ENCODE results near the gene ZNF384.
A peak's percentile ranks its signal among the peaks of the same experiment; 100 is the strongest.

Gene ZNF384

GRCh38 chr12:6691473-6691872, 2.3 kb upstream of the ZNF384 start:
- TF ChIP-seq CTCF (IDR thresholded peaks at IDR 0.05; ENCODE audit: insufficient read depth, low read length, poor library complexity, severe bottlenecking) (no peak), EZH2phosphoT487 (conservative IDR thresholded peaks at IDR 0.05; ENCODE audit: low read length) (no peak)
- Histone ChIP-seq H4K20me1 (ENCODE audit: low read depth, low read length) (no peaks in the 10 kb centered on the region), H3K27ac (ENCODE audit: low read depth, low read length) (no peak overlapping the region), H2AFZ (ENCODE audit: low read depth, low read length, severe bottlenecking) (no peak overlapping the region), H3F3A (ENCODE audit: insufficient read depth) (0 out of 2 replicates have a peak, but pooled peaks cover 14% of the 10 kb centered on the region), H3K9ac (ENCODE audit: low read length) (no peak overlapping the region), H3K27me3 (ENCODE audit: low read length) (no peaks in the 10 kb centered on the region), H3K79me2 (ENCODE audit: insufficient read depth, low read length) (peaks cover 38% of the 10 kb centered on the region), H3K9me2 (replicated peaks; ENCODE audit: insufficient read depth, low read length) (no peaks in the 10 kb centered on the region), H3K4me3 (ENCODE audit: insufficient read depth, low read length, poor library complexity, severe bottlenecking) (no peak overlapping the region), H3K9me3 (ENCODE audit: insufficient read depth, low read length) (no peaks in the 10 kb centered on the region), H3K4me2 (ENCODE audit: low read depth, low read length, poor library complexity, severe bottlenecking) (no peak overlapping the region), H3K36me3 (ENCODE audit: low read length) (no peaks in the 10 kb centered on the region)

GRCh38 chr12:6688543-6688998, 604 bp downstream of the ZNF384 start:
- H3F3A ChIP-seq (ENCODE audit: insufficient read depth), result 0 out of 2 replicates have a peak, but pooled peaks cover 14% of the 10 kb centered on the region
- H3K9ac ChIP-seq (ENCODE audit: low read length), result peak overlapping the region; percentile 99
- TF ChIP-seq EZH2phosphoT487 (conservative IDR thresholded peaks at IDR 0.05; ENCODE audit: low read length), result no peak
- H3K27me3 ChIP-seq (ENCODE audit: low read length), result no peaks in the 10 kb centered on the region
- H3K79me2 ChIP-seq (ENCODE audit: insufficient read depth, low read length), result peaks cover 67% of the 10 kb centered on the region
- H3K4me3 ChIP-seq (ENCODE audit: insufficient read depth, low read length, poor library complexity, severe bottlenecking), result peak overlapping the region; percentile 93
- H3K27ac ChIP-seq (ENCODE audit: low read depth, low read length), result peak overlapping the region; percentile 92
- H3K36me3 ChIP-seq (ENCODE audit: low read length), result no peaks in the 10 kb centered on the region
- H2AFZ ChIP-seq (ENCODE audit: low read depth, low read length, severe bottlenecking), result no peak overlapping the region
- H3K9me2 ChIP-seq (replicated peaks; ENCODE audit: insufficient read depth, low read length), result no peaks in the 10 kb centered on the region
- no peaks in the 10 kb centered on the region for H3K9me3 ChIP-seq (ENCODE audit: insufficient read depth, low read length)
- H4K20me1 ChIP-seq (ENCODE audit: low read depth, low read length), result 0 out of 2 replicates have a peak, but pooled peaks cover 3% of the 10 kb centered on the region
- peak overlapping the region; percentile 90 for H3K4me2 ChIP-seq (ENCODE audit: low read depth, low read length, poor library complexity, severe bottlenecking)

- H3K27me3 ChIP-seq (ENCODE audit: low read length), result no peaks in the 10 kb centered on the region
- no peak overlapping the region for H3K4me3 ChIP-seq (ENCODE audit: insufficient read depth, low read length, poor library complexity, severe bottlenecking)
- no peaks in the 10 kb centered on the region for H3K9me2 ChIP-seq (replicated peaks; ENCODE audit: insufficient read depth, low read length)
- H3K36me3 ChIP-seq (ENCODE audit: low read length), result no peaks in the 10 kb centered on the region
- H2AFZ ChIP-seq (ENCODE audit: low read depth, low read length, severe bottlenecking), result no peak overlapping the region
- H4K20me1 ChIP-seq (ENCODE audit: low read depth, low read length), result 0 out of 2 replicates have a peak, but pooled peaks cover 7% of the 10 kb centered on the region
- TF ChIP-seq CTCF (IDR thresholded peaks at IDR 0.05; ENCODE audit: insufficient read depth, low read length, poor library complexity, severe bottlenecking) (no peak), EZH2phosphoT487 (conservative IDR thresholded peaks at IDR 0.05; ENCODE audit: low read length) (no peak)
- no peak overlapping the region for H3K4me2 ChIP-seq (ENCODE audit: low read depth, low read length, poor library complexity, severe bottlenecking)
- 0 out of 2 replicates have a peak, but pooled peaks cover 14% of the 10 kb centered on the region for H3F3A ChIP-seq (ENCODE audit: insufficient read depth)
- H3K9ac ChIP-seq (ENCODE audit: low read length), result no peak overlapping the region
- no peaks in the 10 kb centered on the region for H3K9me3 ChIP-seq (ENCODE audit: insufficient read depth, low read length)
- H3K79me2 ChIP-seq (ENCODE audit: insufficient read depth, low read length), result peaks cover 93% of the 10 kb centered on the region
- no peak overlapping the region for H3K27ac ChIP-seq (ENCODE audit: low read depth, low read length)
Measured at GRCh38 chr12:6685814-6686213, 3.4 kb downstream of the ZNF384 start.

GRCh38 chr12:6684609-6685008, 4.6 kb downstream of the ZNF384 start:
- Histone ChIP-seq H3K4me3 (ENCODE audit: insufficient read depth, low read length, poor library complexity, severe bottlenecking) (no peak overlapping the region), H3K4me2 (ENCODE audit: low read depth, low read length, poor library complexity, severe bottlenecking) (no peak overlapping the region), H3K27ac (ENCODE audit: low read depth, low read length) (no peak overlapping the region), H3K79me2 (ENCODE audit: insufficient read depth, low read length) (peaks cover 95% of the 10 kb centered on the region), H3F3A (ENCODE audit: insufficient read depth) (0 out of 2 replicates have a peak, but pooled peaks cover 14% of the 10 kb centered on the region), H3K9ac (ENCODE audit: low read length) (no peak overlapping the region), H4K20me1 (ENCODE audit: low read depth, low read length) (0 out of 2 replicates have a peak, but pooled peaks cover 7% of the 10 kb centered on the region), H3K27me3 (ENCODE audit: low read length) (no peaks in the 10 kb centered on the region), H3K9me2 (replicated peaks; ENCODE audit: insufficient read depth, low read length) (no peaks in the 10 kb centered on the region), H3K36me3 (ENCODE audit: low read length) (no peaks in the 10 kb centered on the region), H2AFZ (ENCODE audit: low read depth, low read length, severe bottlenecking) (no peak overlapping the region), H3K9me3 (ENCODE audit: insufficient read depth, low read length) (no peaks in the 10 kb centered on the region)
- TF ChIP-seq CTCF (IDR thresholded peaks at IDR 0.05; ENCODE audit: insufficient read depth, low read length, poor library complexity, severe bottlenecking) (peak; percentile 26), EZH2phosphoT487 (conservative IDR thresholded peaks at IDR 0.05; ENCODE audit: low read length) (no peak)

Measured in SU-DHL-6 (cell line).